OCI-LY7 (cell line): ENCODE data around the gene CHAMP1.

ENCODE experiments used
- EZH2phosphoT487 ChIP-seq: fragments of 200-600 bp; sonication (generic); IDR thresholded peaks from 2 replicates; pipeline ENCODE4 v1.6.1; 2018; ENCODE audit warnings: low read depth, borderline replicate concordance, mild to moderate bottlenecking, mixed run types, antibody characterized with exemption, low read length, moderate library complexity, mixed read lengths
- TF ChIP-seq, protein P1 (sequence below): fragments of 200-600 bp; sonication (generic); conservative IDR thresholded peaks from 2 replicates; pipeline ENCODE4 v1.5.1; 2014; ENCODE audit warnings: mild to moderate bottlenecking, antibody characterized with exemption, low read length, moderate library complexity, mixed read lengths

DNA sequence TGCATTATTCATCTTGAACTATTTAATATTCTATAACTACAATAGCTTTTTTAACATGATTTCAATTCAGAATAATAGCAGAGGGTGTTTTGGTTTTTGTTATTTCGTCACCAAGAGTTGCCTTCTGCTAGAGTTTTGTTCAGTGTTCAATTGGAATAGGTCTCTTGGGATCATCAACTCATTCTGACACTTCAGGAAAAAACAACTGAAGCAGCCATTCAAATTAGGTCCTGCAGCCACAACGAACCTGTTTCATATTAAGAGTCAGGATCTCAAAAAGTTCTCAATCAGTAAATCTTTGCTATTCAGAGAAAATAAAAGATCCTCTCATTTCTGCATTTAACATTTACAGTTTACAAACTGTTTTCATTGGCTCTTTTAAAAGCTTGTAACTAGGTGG, 2.4 kb upstream of the CHAMP1 start:
- TF ChIP-seq, protein P1, sequence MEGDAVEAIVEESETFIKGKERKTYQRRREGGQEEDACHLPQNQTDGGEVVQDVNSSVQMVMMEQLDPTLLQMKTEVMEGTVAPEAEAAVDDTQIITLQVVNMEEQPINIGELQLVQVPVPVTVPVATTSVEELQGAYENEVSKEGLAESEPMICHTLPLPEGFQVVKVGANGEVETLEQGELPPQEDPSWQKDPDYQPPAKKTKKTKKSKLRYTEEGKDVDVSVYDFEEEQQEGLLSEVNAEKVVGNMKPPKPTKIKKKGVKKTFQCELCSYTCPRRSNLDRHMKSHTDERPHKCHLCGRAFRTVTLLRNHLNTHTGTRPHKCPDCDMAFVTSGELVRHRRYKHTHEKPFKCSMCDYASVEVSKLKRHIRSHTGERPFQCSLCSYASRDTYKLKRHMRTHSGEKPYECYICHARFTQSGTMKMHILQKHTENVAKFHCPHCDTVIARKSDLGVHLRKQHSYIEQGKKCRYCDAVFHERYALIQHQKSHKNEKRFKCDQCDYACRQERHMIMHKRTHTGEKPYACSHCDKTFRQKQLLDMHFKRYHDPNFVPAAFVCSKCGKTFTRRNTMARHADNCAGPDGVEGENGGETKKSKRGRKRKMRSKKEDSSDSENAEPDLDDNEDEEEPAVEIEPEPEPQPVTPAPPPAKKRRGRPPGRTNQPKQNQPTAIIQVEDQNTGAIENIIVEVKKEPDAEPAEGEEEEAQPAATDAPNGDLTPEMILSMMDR = no peak
- TF ChIP-seq EZH2phosphoT487 = no peak
